GM12864 (cell line): ENCODE results near the gene CDK5R2.
A peak's percentile ranks its signal among the peaks of the same experiment; 100 is the strongest.

Experiments
- DNase-seq: peaks from one replicate; pipeline ENCODE4 v3.0.0-alpha.2; 2011; ENCODE audit warnings: low read depth
- H3K4me3 ChIP-seq: 2 replicates; pipeline ENCODE4 v1.5.1; 2011; ENCODE audit warnings: mild to moderate bottlenecking, low read depth, low read length, control low read depth
- TF ChIP-seq, protein P1 (sequence below): IDR thresholded peaks from 2 replicates; pipeline ENCODE4 v1.5.1; 2011; ENCODE audit warnings: low read depth, mild to moderate bottlenecking, moderate library complexity, low read length, control low read depth, inconsistent platforms; ENCODE audit errors: missing control alignments

Gene CDK5R2

DNA sequence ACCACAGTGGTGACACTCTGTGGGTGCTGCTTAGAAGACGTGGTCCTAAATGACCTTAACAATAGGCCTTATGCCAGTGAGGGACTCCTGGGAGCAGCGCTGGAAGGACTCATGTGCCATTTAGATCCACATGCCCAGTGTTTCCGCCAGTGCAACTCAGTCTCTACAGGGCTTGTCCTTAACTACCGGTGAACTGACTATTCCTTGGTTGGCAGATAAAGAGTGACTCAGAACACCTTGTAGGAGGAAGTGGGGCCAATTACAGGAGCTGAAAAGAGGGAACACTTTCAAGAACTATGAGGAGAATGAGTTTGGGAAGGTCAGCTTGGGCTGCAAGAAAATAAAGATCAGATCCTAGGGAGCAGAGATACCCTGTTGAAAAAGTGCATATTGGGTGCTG, 1.8 kb upstream of the CDK5R2 start:
- TF ChIP-seq, protein P1, sequence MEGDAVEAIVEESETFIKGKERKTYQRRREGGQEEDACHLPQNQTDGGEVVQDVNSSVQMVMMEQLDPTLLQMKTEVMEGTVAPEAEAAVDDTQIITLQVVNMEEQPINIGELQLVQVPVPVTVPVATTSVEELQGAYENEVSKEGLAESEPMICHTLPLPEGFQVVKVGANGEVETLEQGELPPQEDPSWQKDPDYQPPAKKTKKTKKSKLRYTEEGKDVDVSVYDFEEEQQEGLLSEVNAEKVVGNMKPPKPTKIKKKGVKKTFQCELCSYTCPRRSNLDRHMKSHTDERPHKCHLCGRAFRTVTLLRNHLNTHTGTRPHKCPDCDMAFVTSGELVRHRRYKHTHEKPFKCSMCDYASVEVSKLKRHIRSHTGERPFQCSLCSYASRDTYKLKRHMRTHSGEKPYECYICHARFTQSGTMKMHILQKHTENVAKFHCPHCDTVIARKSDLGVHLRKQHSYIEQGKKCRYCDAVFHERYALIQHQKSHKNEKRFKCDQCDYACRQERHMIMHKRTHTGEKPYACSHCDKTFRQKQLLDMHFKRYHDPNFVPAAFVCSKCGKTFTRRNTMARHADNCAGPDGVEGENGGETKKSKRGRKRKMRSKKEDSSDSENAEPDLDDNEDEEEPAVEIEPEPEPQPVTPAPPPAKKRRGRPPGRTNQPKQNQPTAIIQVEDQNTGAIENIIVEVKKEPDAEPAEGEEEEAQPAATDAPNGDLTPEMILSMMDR: no peak
- H3K4me3 ChIP-seq: no peak overlapping the region
- DNase-seq: no peak

DNA sequence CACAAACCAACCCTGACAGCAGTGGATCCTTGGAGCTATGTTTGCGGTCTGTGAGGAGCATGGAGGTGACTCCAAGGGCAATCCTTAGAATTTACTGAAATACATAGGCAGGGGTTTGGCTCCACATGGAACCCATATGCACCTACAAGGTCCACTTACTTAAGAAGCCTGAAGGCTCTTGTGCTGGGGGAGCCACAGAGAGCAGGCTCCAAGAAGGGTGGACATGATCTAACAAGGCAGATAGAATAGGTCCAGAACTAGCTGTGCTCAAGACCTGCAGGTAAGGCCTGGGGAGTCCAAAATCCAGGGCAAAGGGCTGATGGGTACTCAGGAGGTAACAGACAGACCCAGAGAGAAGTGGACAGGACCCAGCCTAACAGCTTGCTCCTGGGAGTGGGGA, 1.2 kb upstream of the CDK5R2 start:
- TF ChIP-seq, protein P1: no peak
- no peak overlapping the region for H3K4me3 ChIP-seq

DNA sequence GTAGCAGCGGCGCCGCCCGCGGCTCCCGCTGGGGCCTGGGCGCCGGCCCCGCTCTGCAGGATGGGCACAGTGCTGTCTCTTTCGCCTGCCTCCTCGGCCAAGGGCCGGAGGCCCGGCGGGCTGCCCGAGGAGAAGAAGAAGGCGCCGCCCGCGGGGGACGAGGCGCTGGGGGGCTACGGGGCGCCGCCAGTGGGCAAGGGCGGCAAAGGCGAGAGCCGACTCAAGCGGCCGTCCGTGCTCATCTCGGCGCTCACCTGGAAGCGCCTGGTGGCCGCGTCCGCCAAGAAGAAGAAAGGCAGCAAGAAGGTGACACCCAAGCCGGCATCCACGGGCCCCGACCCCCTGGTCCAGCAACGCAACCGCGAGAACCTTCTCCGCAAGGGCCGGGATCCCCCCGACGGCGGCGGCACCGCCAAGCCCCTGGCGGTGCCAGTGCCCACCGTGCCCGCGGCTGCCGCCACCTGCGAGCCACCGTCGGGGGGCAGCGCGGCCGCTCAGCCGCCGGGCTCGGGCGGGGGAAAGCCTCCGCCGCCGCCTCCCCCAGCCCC, 369 bp downstream of the CDK5R2 start:
- TF ChIP-seq, protein P1: no peak
- H3K4me3 ChIP-seq: peak overlapping the region; percentile 53
- DNase-seq: no peak

More for the DNA sequence above, 1.2 kb upstream of the CDK5R2 start:
- DNase-seq: no peak

DNA sequence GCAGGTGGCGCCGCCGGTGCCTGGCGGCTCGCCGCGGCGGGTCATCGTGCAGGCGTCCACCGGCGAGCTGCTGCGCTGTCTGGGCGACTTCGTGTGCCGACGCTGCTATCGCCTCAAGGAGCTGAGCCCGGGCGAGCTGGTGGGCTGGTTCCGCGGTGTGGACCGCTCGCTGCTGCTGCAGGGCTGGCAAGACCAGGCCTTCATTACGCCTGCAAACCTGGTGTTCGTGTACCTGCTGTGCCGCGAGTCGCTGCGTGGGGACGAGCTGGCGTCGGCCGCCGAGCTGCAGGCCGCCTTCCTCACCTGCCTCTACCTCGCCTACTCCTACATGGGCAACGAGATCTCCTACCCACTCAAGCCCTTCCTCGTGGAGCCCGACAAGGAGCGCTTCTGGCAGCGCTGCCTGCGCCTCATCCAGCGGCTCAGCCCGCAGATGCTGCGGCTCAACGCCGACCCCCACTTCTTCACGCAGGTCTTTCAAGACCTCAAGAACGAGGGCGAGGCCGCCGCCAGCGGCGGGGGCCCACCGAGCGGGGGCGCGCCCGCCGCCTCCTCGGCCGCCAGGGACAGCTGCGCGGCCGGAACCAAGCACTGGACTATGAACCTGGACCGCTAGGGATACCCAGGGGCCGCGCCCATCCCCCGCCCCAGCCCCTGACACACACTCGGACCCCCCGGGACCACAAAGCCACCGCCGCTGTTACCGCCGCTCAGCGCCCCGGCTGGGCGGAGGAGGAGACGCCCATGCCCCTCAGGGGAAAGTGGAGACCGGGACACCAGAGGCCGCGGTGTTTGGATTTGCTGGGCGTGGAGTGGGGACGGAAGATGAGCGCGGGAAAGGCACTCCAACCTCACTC, 1.1 kb downstream of the CDK5R2 start:
- DNase-seq: no peak
- H3K4me3 ChIP-seq: no peak overlapping the region
- TF ChIP-seq, protein P1: no peak

DNA sequence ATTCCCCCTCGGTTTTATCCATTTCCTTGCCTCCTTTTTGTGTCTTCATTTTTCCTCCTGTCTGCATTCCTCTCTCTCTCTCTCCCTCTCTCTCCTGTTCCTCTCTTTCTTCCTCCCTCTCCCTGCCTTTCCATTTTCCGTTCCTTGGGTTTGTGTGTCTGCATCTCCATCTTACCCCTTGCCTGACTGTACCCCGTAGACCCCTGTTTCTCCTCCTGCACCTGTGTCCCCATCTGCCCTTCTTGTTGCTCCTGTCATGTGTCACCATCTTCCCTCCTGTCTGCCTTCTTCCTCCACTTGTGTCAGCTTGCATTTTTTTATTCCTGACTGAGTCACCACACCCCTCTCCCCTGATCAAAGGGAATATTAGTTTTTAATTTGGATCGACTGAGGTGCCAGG, 1.8 kb downstream of the CDK5R2 start:
- DNase-seq: no peak
- TF ChIP-seq, protein P1: no peak
- no peak overlapping the region for H3K4me3 ChIP-seq

DNA sequence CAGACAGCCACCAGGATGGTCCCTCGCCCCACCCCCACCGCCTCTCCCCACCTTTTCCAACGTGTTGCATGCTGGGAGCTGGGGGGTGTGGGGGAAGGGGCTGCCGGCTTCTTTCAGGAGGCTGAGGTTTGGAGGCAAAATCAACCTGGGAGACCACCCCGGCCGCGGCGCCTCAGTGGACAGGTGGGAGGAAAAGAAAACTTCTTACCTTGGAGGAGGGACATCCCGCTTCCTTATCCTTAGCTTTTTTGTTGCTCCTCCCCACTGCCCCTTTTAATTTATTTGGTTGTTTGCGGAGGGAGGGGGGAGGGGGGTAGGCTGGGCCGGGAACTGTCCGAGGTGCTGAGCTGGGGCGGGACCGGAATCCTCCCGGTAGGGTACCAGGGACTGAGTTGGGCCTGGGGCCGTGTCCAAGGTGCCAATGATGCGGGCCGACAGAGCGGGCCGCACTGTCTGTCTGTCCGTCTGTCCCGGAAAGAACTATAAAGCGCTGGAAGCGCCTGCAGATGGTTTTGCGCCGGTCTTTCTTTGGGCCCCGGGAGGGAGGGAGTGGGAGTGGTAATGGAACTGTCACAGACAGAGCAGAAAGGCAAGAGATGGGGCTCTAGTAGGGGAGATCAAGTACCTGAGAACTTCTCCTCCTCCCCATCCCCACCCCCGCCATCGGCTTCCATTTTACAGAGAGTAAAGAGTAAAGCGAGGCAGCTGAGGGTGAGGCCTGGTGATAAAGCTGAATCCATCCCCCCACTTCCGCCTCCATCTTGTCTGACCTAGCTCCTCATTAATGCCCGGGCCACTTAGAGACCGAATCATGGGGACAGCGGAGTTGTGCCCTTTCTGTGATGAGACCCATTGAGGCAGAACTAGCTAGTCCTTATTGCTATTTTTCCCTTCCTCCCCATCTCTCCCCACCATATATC, 2.4 kb downstream of the CDK5R2 start:
- TF ChIP-seq, protein P1: no peak
- no peak for DNase-seq
- H3K4me3 ChIP-seq: no peak overlapping the region
